H1 (cell line): Measurements from ENCODE around the gene PDHX. TPM values are rescaled to one million over a fixed set of nuclear protein-coding genes. Genes with fewer than 3 reads are reported as not detected.

Experiments
- polyA plus RNA-seq, 7 experiments: library from polyadenylated mRNA; depleted of rRNA in 3 of 7; stranded (reverse) in 5 of 7; unstranded in 2 of 7; fragments of >200 nt in 5 of 7; fragments of 200-250 nt in 2 of 7; gene quantifications; 1 replicate in 5 of 7; 2 replicates in 1 of 7; 4 replicates in 1 of 7; pipeline versions ENCODE4 v1.2.1 to v1.2.3, GENCODE V29; 2011 to 2013; ENCODE audit warnings: missing spikeins in 2 of 7, mixed read lengths in 2 of 7
- total RNA-seq: library from RNA; stranded (reverse); fragmentation: NEBNext Ultra II Directional; extraction: Animal tissue kit (Norgen Biotek cat#: 25700); gene quantifications from 2 replicates; pipeline ENCODE4 v1.2.1, GENCODE V29; 2021
- TF ChIP-seq, protein P1 (sequence below): IDR thresholded peaks from 2 replicates; pipeline ENCODE4 v1.6.1; 2012; ENCODE audit warnings: inconsistent platforms

Gene PDHX
- total and polyA plus RNA-seq, 2 of the 8 experiments (the other 6 are each of a cell fraction or from before 2014, with no cell fraction given): 12.4 to 51.9 TPM

DNA sequence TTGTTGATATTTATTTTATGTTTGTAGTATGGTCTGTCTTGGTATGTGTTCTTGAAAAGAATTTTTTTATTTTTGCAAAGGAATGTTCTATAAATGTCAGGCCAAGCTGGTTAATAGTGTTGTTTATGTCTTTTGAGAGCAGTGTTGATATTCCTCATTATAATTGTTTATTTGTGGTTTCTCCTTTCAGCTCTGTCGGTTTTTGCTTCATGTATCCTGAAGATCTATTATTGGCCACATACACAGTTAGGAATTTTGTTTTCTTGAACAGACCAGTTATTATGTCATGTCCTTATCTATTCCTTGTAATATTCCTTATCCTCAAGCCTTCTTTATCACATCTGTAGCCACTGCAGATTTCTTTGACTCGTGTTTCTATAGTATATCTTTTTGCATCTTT lies 56.5 kb downstream of the PDHX start (continued):
- TF ChIP-seq, protein P1, sequence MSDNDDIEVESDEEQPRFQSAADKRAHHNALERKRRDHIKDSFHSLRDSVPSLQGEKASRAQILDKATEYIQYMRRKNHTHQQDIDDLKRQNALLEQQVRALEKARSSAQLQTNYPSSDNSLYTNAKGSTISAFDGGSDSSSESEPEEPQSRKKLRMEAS: no peak
- TF ChIP-seq, all 59 proteins: peak for 0
